Stimulated activated CD8-positive, alpha-beta memory T cell treated with anti-CD3 and anti-CD28 coated beads, Interleukin-4, amount 100 ng/mL, for 24 hours (primary cell): ENCODE data around the gene RHOF.

Experiments used
- DNase-seq: peaks from one replicate; pipeline ENCODE4 v3.0.0-alpha.2; 2020; ENCODE audit warnings: low read depth

Gene RHOF

GRCh38 chr12:121741743-121742142 lies 51.7 kb downstream of the RHOF start:
- no peak for DNase-seq

- no peak for DNase-seq
Measured at GRCh38 chr12:121740847-121741246, 52.6 kb downstream of the RHOF start.

GRCh38 chr12:121738340-121738858 lies 55.1 kb downstream of the RHOF start:
- no peak for DNase-seq

- DNase-seq, result no peak
Measured at GRCh38 chr12:121733849-121734248, 59.6 kb downstream of the RHOF start.

GRCh38 chr12:121731473-121731872 lies 62.0 kb downstream of the RHOF start:
- DNase-seq, result no peak

GRCh38 chr12:121729021-121729420 lies 64.5 kb downstream of the RHOF start:
- DNase-seq, result no peak
